Osteoblast (primary cell): ENCODE results near the gene SLC45A1. TPM values are rescaled to one million over a fixed set of nuclear protein-coding genes. Genes with fewer than 3 reads are reported as not detected.

Source experiments
- DNase-seq: peaks from one replicate; pipeline ENCODE4 v3.0.0; 2011; ENCODE audit warnings: low spot score, mixed read lengths; ENCODE audit not compliant: insufficient read length; ENCODE audit errors: missing footprints
- H2AFZ ChIP-seq: 2 replicates; pipeline ENCODE4 v1.6.0; 2011; ENCODE audit warnings: mild to moderate bottlenecking, low read length
- H3K27ac ChIP-seq: 2 replicates; pipeline ENCODE4 v1.5.1; 2011; ENCODE audit warnings: mild to moderate bottlenecking, low read depth, low read length, moderate library complexity
- H3K27me3 ChIP-seq: 2 replicates; pipeline ENCODE4 v1.6.0; 2012; ENCODE audit warnings: mild to moderate bottlenecking, control low read depth, inconsistent platforms, low read length, moderate library complexity; ENCODE audit not compliant: insufficient read depth
- H3K36me3 ChIP-seq: 2 replicates; pipeline ENCODE4 v1.5.1; 2011; ENCODE audit warnings: mild to moderate bottlenecking, low read length, control low read depth, moderate library complexity; ENCODE audit not compliant: insufficient read depth
- H3K4me1 ChIP-seq: 2 replicates; pipeline ENCODE4 v1.5.1; 2011; ENCODE audit warnings: mild to moderate bottlenecking, low read length, control low read depth, moderate library complexity; ENCODE audit not compliant: insufficient read depth
- H3K4me2 ChIP-seq: 2 replicates; pipeline ENCODE4 v1.6.0; 2011; ENCODE audit warnings: mild to moderate bottlenecking, low read length; ENCODE audit not compliant: insufficient read depth
- H3K4me3 ChIP-seq: fragments of 200-600 bp; sonication (generic); 3 replicates; pipeline ENCODE4 v1.5.1; 2012; ENCODE audit warnings: mild to moderate bottlenecking, low read length, inconsistent platforms; ENCODE audit not compliant: insufficient read depth
- H3K79me2 ChIP-seq: 2 replicates; pipeline ENCODE4 v1.6.0; 2012; ENCODE audit warnings: mild to moderate bottlenecking, low read length, control low read depth, inconsistent platforms; ENCODE audit not compliant: insufficient read depth
- H3K9me3 ChIP-seq: 2 replicates; pipeline ENCODE4 v1.5.1; 2011; ENCODE audit warnings: low read depth, low read length, control low read depth
- H4K20me1 ChIP-seq: 2 replicates; pipeline ENCODE4 v1.6.0; 2012; ENCODE audit warnings: mild to moderate bottlenecking, low read length, control low read depth; ENCODE audit not compliant: insufficient read depth
- total RNA-seq: library from RNA; depleted of rRNA; stranded (reverse); fragments of >200 nt; gene quantifications from 2 replicates; pipeline ENCODE4 v1.2.3, GENCODE V29; 2012
- TF ChIP-seq, protein P1 (sequence below): IDR thresholded peaks from 2 replicates; pipeline ENCODE4 v1.5.1; 2011; ENCODE audit warnings: mild to moderate bottlenecking, low read depth, low read length, moderate library complexity; ENCODE audit errors: extremely low read depth

SLC45A1 gene
- total RNA-seq, 1 donor: 1.8 TPM

- Histone ChIP-seq H3K4me3 (no peak overlapping the region), H3K4me2 (no peak overlapping the region), H3K4me1 (peaks cover 40% of the 10 kb centered on the region), H3K79me2 (peaks cover 87% of the 10 kb centered on the region), H3K36me3 (peaks cover 27% of the 10 kb centered on the region), H4K20me1 (peaks cover 15% of the 10 kb centered on the region), H3K27me3 (no peaks in the 10 kb centered on the region), H3K9me3 (no peaks in the 10 kb centered on the region), H2AFZ (no peak overlapping the region), H3K27ac (no peak overlapping the region)
- TF ChIP-seq, protein P1, sequence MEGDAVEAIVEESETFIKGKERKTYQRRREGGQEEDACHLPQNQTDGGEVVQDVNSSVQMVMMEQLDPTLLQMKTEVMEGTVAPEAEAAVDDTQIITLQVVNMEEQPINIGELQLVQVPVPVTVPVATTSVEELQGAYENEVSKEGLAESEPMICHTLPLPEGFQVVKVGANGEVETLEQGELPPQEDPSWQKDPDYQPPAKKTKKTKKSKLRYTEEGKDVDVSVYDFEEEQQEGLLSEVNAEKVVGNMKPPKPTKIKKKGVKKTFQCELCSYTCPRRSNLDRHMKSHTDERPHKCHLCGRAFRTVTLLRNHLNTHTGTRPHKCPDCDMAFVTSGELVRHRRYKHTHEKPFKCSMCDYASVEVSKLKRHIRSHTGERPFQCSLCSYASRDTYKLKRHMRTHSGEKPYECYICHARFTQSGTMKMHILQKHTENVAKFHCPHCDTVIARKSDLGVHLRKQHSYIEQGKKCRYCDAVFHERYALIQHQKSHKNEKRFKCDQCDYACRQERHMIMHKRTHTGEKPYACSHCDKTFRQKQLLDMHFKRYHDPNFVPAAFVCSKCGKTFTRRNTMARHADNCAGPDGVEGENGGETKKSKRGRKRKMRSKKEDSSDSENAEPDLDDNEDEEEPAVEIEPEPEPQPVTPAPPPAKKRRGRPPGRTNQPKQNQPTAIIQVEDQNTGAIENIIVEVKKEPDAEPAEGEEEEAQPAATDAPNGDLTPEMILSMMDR: no peak
- no peak for DNase-seq
Observed at GRCh38 chr1:8368956-8369639, 51.2 kb downstream of the SLC45A1 start.

GRCh38 chr1:8370046-8370881 is 52.4 kb downstream of the SLC45A1 start:
- Histone ChIP-seq H3K36me3 (peaks cover 18% of the 10 kb centered on the region), H4K20me1 (peaks cover 17% of the 10 kb centered on the region), H3K9me3 (no peaks in the 10 kb centered on the region), H3K27me3 (no peaks in the 10 kb centered on the region), H3K4me1 (peaks cover 51% of the 10 kb centered on the region), H3K27ac (peak overlapping the region; percentile 89), H3K79me2 (peaks cover 87% of the 10 kb centered on the region), H3K4me3 (no peak overlapping the region), H2AFZ (no peak overlapping the region), H3K4me2 (peak overlapping the region; percentile 18)
- DNase-seq: peak; percentile 82
- TF ChIP-seq, protein P1: no peak

DNA sequence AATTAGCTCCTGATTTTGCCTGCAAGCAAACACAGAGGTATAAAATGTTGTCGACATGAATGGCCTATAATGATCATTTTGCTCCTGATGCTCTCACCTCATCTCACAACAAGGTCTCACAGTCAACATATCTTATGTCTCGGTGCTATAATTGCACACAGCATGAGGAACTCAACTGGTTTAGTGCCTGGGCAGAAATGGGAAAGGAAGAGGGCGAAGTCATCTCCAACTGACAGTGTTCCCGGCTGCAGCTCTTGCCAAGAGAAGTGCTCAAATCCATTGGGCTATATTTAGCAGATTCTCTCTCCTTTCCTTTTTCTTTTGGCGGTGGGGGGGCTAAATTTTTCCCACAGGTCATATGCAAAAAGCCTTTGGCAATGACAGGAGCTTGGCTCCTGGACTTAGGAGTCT is 53.0 kb downstream of the SLC45A1 start:
- Histone ChIP-seq H3K79me2 (peaks cover 84% of the 10 kb centered on the region), H3K4me1 (peaks cover 51% of the 10 kb centered on the region), H4K20me1 (peaks cover 18% of the 10 kb centered on the region), H3K27me3 (no peaks in the 10 kb centered on the region), H3K9me3 (no peaks in the 10 kb centered on the region), H3K36me3 (peaks cover 16% of the 10 kb centered on the region), H3K27ac (peak overlapping the region; percentile 89), H2AFZ (no peak overlapping the region), H3K4me3 (no peak overlapping the region), H3K4me2 (peak overlapping the region; percentile 18)
- no peak for DNase-seq
- TF ChIP-seq, protein P1: no peak

DNA sequence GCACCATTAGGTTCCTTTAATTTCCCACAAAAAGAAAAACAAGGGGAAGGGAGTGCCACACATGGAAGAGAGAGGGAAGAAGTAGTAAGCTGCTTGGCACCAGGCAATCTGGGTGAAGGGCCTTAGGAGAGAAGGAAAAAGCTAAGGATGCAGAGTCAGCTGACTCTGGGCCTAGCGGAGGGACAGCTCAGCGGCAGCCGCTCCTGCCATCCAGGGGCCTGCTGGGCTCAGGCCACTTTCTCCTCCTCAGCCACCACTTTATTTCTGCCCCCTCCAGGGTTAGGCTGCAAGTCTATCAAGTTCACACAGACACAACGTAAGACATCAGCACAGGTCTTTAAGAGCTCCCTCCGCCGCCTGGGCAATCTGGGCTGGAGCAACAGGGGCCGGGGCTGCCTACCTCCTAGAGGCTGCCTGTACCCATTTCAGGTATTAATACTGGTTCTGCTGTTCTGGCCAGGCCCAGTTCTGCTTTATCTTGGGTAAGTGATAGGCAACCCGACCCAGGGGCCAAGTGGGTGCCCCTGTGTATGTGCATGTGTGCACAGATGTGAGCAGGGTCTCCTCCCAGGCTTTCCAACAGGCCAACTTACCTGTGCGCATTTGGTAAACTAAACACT is 53.6 kb downstream of the SLC45A1 start:
- Histone ChIP-seq H2AFZ (no peak overlapping the region), H4K20me1 (peaks cover 22% of the 10 kb centered on the region), H3K4me2 (peak overlapping the region; percentile 18), H3K4me3 (no peak overlapping the region), H3K9me3 (no peaks in the 10 kb centered on the region), H3K79me2 (peaks cover 84% of the 10 kb centered on the region), H3K27me3 (no peaks in the 10 kb centered on the region), H3K4me1 (peaks cover 51% of the 10 kb centered on the region), H3K27ac (peak overlapping the region; percentile 89), H3K36me3 (peaks cover 10% of the 10 kb centered on the region)
- TF ChIP-seq, protein P1: no peak
- no peak for DNase-seq
